Measurements from ENCODE around the gene PANK4. TPM values are rescaled to one million over a fixed set of nuclear protein-coding genes. Genes with fewer than 3 reads are reported as not detected.

The PANK4 gene
- total and polyA plus RNA-seq, 9 of the 15 experiments (the other 6 are each of a cell fraction or from before 2014, with no cell fraction given), result 0.93 to 55.6 (median 31.5) TPM

GRCh38 chr1:2560299-2561073 is 34.1 kb upstream of the PANK4 start:
- H3K9ac ChIP-seq (ENCODE audit: insufficient read depth in 1 of 2, low read depth in 2 of 2, low read length in 2 of 2), result peak overlapping the region in 1 of 2 experiments; percentile 70; a peak in 2 of 4 replicates
- no TSS peak for BruUV-seq (replicated peaks)
- no peaks in the 10 kb centered on the region for H3K9me1 ChIP-seq (ENCODE audit: control insufficient read depth, insufficient read depth, low read length)
- intact Hi-C loops (cut with micrococcal nuclease) (no loop called here), in situ Hi-C loops (cut with MboI) (no loop called here)
- no peak overlapping the region for H3K27ac ChIP-seq (ENCODE audit: extremely low read depth, low read depth, low read length)
- FAIRE-seq (peak; percentile 56), ATAC-seq (peak; percentile 22), DNase-seq (ENCODE audit: extremely low read depth in 1 of 4, low spot score in 3 of 4) (peak in 2 of 4 experiments; percentile 39 to 73)
- H3K36me3 ChIP-seq (ENCODE audit: control insufficient read depth, insufficient read depth, low read length), result no peaks in the 10 kb centered on the region
- H3K4me2 ChIP-seq (ENCODE audit: insufficient read depth, low read length), result peak overlapping the region; percentile 20; the same call in 1 of the 2 replicates
- ChIA-PET POLR2A (interaction anchor here (0.6 to 3.3 kb wide), 9 partner anchors 11 to 410 kb away, joined by 3 to 13 read pairs (median 3); partner anchors contain the start of gene PRXL2B), CTCF (ENCODE audit: low intra/inter-chr PET ratio) (no interaction called here)
- WGBS (ENCODE audit: insufficient coverage, low coverage, missing lambda C conversion rate), result 19% methylated on average over 14 of the region's 15 CpGs
- peaks cover 23 to 84% of the 10 kb centered on the region in 2 experiments for H3K4me1 ChIP-seq (replicated peaks in 1 of 2; ENCODE audit: control insufficient read depth in 2 of 2, insufficient read depth in 2 of 2, low read length in 2 of 2)
- H3K27me3 ChIP-seq (ENCODE audit: control insufficient read depth in 2 of 2, insufficient read depth in 2 of 2, low read length in 2 of 2), result peaks cover 10 to 24% of the 10 kb centered on the region in 2 experiments; a peak in 4 of 5 replicates
- H3K4me3 ChIP-seq, result no peak overlapping the region
- H3K79me2 ChIP-seq (ENCODE audit: control insufficient read depth, insufficient read depth, low read length), result no peaks in the 10 kb centered on the region
- peak overlapping the region; percentile 34; the same call in 1 of the 2 replicates for H2AFZ ChIP-seq (ENCODE audit: low read depth, low read length)
- no peaks in the 10 kb centered on the region for H4K20me1 ChIP-seq (replicated peaks; ENCODE audit: control insufficient read depth, insufficient read depth, low read length)
- no peaks in the 10 kb centered on the region for H3K9me3 ChIP-seq (replicated peaks; ENCODE audit: control insufficient read depth, insufficient read depth, low read depth, low read length)
- TF ChIP-seq L3MBTL2 (IDR thresholded peaks at IDR 0.05) (peak; percentile 42; the same call in 1 of the 2 replicates), ZBTB17 (CRISPR knock-in tag; IDR thresholded peaks at IDR 0.05) (peak; percentile 38; the same call in 1 of the 2 replicates), SRF (CRISPR knock-in tag; IDR thresholded peaks at IDR 0.05) (no peak), KDM2B (CRISPR knock-in tag; IDR thresholded peaks at IDR 0.05) (no peak), GTF2E2 (tag; IDR thresholded peaks at IDR 0.05) (no peak), MTF1 (CRISPR knock-in tag; IDR thresholded peaks at IDR 0.05; ENCODE audit: borderline replicate concordance) (no peak), KLF10 (CRISPR knock-in tag; IDR thresholded peaks at IDR 0.05) (no peak), SMAD4 (CRISPR knock-in tag; conservative IDR thresholded peaks at IDR 0.05) (peak; percentile 58; the same call in 1 of the 2 replicates), HMG20A (CRISPR knock-in tag; conservative IDR thresholded peaks at IDR 0.05) (no peak), ZEB2 (IDR thresholded peaks at IDR 0.05) (no peak), DMBX1 (CRISPR knock-in tag; IDR thresholded peaks at IDR 0.05; ENCODE audit: borderline replicate concordance) (no peak), CTCF (IDR thresholded peaks at IDR 0.05 in 2 of 3, conservative IDR thresholded peaks at IDR 0.05 in 1 of 3; ENCODE audit: insufficient read depth in 2 of 3, low read depth in 1 of 3, low read length in 3 of 3) (no peak), ELF1 (tag; IDR thresholded peaks at IDR 0.05) (no peak), ETV6 (IDR thresholded peaks at IDR 0.05; ENCODE audit: borderline replicate concordance in 1 of 2, low read depth in 2 of 2, low read length in 1 of 2) (no peak), ETV6 (CRISPR knock-in tag; IDR thresholded peaks at IDR 0.05; ENCODE audit: borderline replicate concordance) (no peak), XRCC3 (IDR thresholded peaks at IDR 0.05) (no peak), IRF1 (CRISPR knock-in tag; IDR thresholded peaks at IDR 0.05; ENCODE audit: borderline replicate concordance) (no peak), ZKSCAN3 (CRISPR knock-in tag; IDR thresholded peaks at IDR 0.05) (no peak), POLR3G (IDR thresholded peaks at IDR 0.05; ENCODE audit: extremely low read depth, insufficient read length, insufficient replicate concordance) (no peak), EP400 (IDR thresholded peaks at IDR 0.05) (no peak), ZNF143 (CRISPR knock-in tag; IDR thresholded peaks at IDR 0.05) (no peak), CSDE1 (IDR thresholded peaks at IDR 0.05) (no peak)
